COLO668 (cell line): ENCODE data around the gene ZNF48.
A peak's percentile ranks its signal among the peaks of the same experiment; 100 is the strongest.

Experiments used
- DNase-seq: peaks from one replicate; lab custom pipeline; 2025; ENCODE audit not compliant: unreplicated experiment; lab: John Stamatoyannopoulos, UW

ZNF48 gene

GRCh38 chr16:30434852-30435251 lies 39.6 kb downstream of the ZNF48 start:
- no peak for DNase-seq

GRCh38 chr16:30437511-30438046 lies 42.4 kb downstream of the ZNF48 start:
- DNase-seq = peak; percentile 60

GRCh38 chr16:30438835-30439234 lies 43.6 kb downstream of the ZNF48 start:
- no peak for DNase-seq

GRCh38 chr16:30439720-30440348 lies 44.6 kb downstream of the ZNF48 start:
- no peak for DNase-seq

GRCh38 chr16:30443631-30444030 lies 48.4 kb downstream of the ZNF48 start:
- no peak for DNase-seq

GRCh38 chr16:30444231-30445148 lies 49.3 kb downstream of the ZNF48 start:
- peak; percentile 21 for DNase-seq

GRCh38 chr16:30445149-30445407 lies 49.9 kb downstream of the ZNF48 start:
- DNase-seq = no peak

DNA sequence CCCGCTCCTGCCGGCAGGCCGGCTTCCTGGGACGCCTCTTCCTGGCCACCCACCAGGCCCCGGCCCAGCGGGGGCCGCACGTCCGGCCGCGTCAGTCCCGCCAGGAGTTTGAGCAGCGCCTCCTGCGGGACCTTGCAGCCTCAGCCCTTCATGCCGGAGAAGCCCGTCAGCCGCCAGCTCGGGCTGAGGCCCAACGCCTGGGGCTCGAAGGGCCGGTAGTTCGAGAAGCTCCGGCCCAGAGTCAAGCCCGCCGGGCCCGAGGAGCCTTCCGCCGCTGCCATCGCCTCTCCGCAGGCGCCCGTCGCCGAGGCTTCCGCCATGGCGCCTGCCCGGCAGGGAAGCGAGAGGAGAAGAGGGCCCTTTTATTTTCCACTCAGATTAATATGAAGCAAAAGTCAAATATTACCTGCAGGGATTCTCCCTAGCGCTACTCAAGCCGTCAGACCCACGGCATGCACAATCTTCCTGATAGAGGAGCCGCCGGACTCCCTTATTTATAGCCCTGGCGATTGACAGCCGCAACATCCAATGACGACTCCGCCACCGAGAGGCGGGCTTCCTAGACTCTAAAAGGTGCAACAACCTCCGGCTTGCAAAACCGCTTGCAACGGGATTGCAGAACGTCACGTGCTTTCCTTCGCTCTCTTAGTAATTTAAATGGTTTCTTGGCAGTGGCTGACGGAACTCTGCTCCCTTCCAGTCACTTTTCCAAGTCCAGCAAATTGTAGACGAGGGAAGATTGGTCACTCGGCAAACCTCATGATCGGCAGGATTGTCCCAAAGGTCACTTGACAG lies 50.4 kb downstream of the ZNF48 start, which contains the start of gene SEPHS2:
SEPHS2 (minus strand) TSS at position 467 of the 795 bp plus-strand sequence; CDS start at position 320, 147 bp downstream.
- DNase-seq = peak; percentile 95

GRCh38 chr16:30446203-30446595 lies 51.0 kb downstream of the ZNF48 start:
- DNase-seq = no peak

GRCh38 chr16:30447512-30448226 lies 52.4 kb downstream of the ZNF48 start:
- no peak for DNase-seq

DNA sequence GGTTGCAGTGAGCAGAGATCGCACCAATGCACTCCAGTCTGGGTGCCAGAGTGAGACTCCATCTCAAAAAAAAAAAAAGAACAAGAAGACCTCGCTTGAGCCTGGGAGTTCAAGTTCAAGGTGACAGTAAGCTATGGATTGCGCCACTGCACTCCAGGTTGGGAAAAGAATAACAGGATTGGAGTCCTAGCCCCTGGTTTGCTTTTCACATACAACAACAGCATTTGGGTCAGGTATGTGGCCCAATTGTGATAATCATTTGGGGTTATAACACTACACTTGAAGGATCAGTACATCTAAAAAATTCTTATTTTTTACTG lies 53.9 kb downstream of the ZNF48 start:
- no peak for DNase-seq
